RWPE1 (cell line): Measurements from ENCODE around the gene DSCAML1.

Experiments
- CTCF ChIA-PET: fragments of 350-600 bp; sonication (Branson Sonifier 250); formaldehyde crosslinking; extraction: SDS; loops from one replicate; lab custom pipeline; 2021; lab: Yijun Ruan, JAX
- POLR2A ChIA-PET: fragments of 400-600 bp; formaldehyde crosslinking; extraction: SDS; loops from one replicate; lab custom pipeline; 2020; ENCODE audit warnings: antibody characterized with exemption; ENCODE audit not compliant: low non-redundant PET; lab: Yijun Ruan, JAX
- DNase-seq: peaks from one replicate; pipeline ENCODE4 v3.0.0; 2012; ENCODE audit warnings: low spot score
- H3K27ac ChIP-seq: fragments of 450-650 bp; 2 replicates; pipeline ENCODE4 v1.5.1; 2017
- CTCF ChIP-seq: fragments of 450-650 bp; conservative IDR thresholded peaks from 2 replicates; pipeline ENCODE4 v1.5.1; 2017; ENCODE audit warnings: low read depth, mild to moderate bottlenecking

The DSCAML1 gene

GRCh38 chr11:117826832-117827231 is 29.8 kb upstream of the DSCAML1 start:
- ChIA-PET CTCF (interaction anchor here (0.6 to 1.5 kb wide), 3 partner anchors 10 to 400 kb away, joined by 3 to 4 read pairs (median 3); no protein-coding TSS in a partner anchor), POLR2A (no interaction called here)
- H3K27ac ChIP-seq = no peak overlapping the region
- DNase-seq = no peak
- TF ChIP-seq CTCF = no peak

- ChIA-PET POLR2A (no interaction called here), CTCF (interaction anchor here (0.6 kb wide), 2 partner anchors 227 to 454 kb away, joined by 4 to 5 read pairs; no protein-coding TSS in a partner anchor)
- TF ChIP-seq CTCF = no peak
These were observed 29.2 kb upstream of the DSCAML1 start for GRCh38 chr11:117826190-117826570.

GRCh38 chr11:117825538-117826189 is 28.6 kb upstream of the DSCAML1 start:
- POLR2A ChIA-PET = no interaction called here
- no peak overlapping the region for H3K27ac ChIP-seq
- TF ChIP-seq CTCF = no peak
- no peak for DNase-seq
- CTCF ChIA-PET = interaction anchor here (0.6 kb wide), 1 partner anchor 454 kb away, joined by 5 read pairs; no protein-coding TSS in a partner anchor

More at GRCh38 chr11:117826190-117826570, 29.2 kb upstream of the DSCAML1 start:
- no peak for DNase-seq
- H3K27ac ChIP-seq = no peak overlapping the region

- ChIA-PET POLR2A (no interaction called here), CTCF (interaction anchor here (0.6 to 4.1 kb wide), 2 partner anchors 39 to 122 kb away, joined by 3 to 20 read pairs; no protein-coding TSS in a partner anchor)
- DNase-seq = no peak
- H3K27ac ChIP-seq = no peak within 1 kb of the TSS
- TF ChIP-seq CTCF = no peak
These were observed 27.8 kb upstream of the DSCAML1 start, which contains the start of gene FXYD2 for GRCh38 chr11:117824571-117825537. TSS of gene FXYD2 (minus strand) at chr11:117824744. CDS start at chr11:117824678, 66 bp downstream.

- no peak overlapping the region for H3K27ac ChIP-seq
- POLR2A ChIA-PET = no interaction called here
- no peak for TF ChIP-seq CTCF
- CTCF ChIA-PET = interaction anchor here (0.6 to 4.1 kb wide), 3 partner anchors 21 to 229 kb away, joined by 4 to 20 read pairs (median 7); no protein-coding TSS in a partner anchor
- no peak for DNase-seq
These were observed 27.0 kb upstream of the DSCAML1 start for GRCh38 chr11:117823946-117824420.

GRCh38 chr11:117823294-117823945 is 26.4 kb upstream of the DSCAML1 start:
- no peak overlapping the region for H3K27ac ChIP-seq
- no peak for TF ChIP-seq CTCF
- ChIA-PET POLR2A (no interaction called here), CTCF (interaction anchor here (0.7 to 4.1 kb wide), 2 partner anchors 124 to 230 kb away, joined by 7 to 20 read pairs; no protein-coding TSS in a partner anchor)
- DNase-seq = no peak
